Neural cell (in vitro differentiated cells): ENCODE measurements around the gene UNC5A. TPM values are rescaled to one million over a fixed set of nuclear protein-coding genes. Genes with fewer than 3 reads are reported as not detected.

Experiments used
- H2AFZ ChIP-seq: fragments of 200-600, 300-800 bp; sonication (generic), shearing (Covaris generic); 2 replicates; pipeline ENCODE4 v1.6.0; 2014; ENCODE audit warnings: low read depth, mild to moderate bottlenecking, antibody characterized with exemption, low read length, moderate library complexity
- H3F3A ChIP-seq: fragments of 200-600 bp; shearing (Covaris generic); 2 replicates; pipeline ENCODE4 v1.6.1; 2016; ENCODE audit warnings: mild to moderate bottlenecking, moderate library complexity, mixed read lengths, antibody characterized with exemption, low read length; ENCODE audit not compliant: insufficient read depth, poor library complexity, severe bottlenecking
- H3K27ac ChIP-seq: fragments of 200-600, 300-800 bp; sonication (generic), shearing (Covaris generic); 2 replicates; pipeline ENCODE4 v1.5.1; 2014; ENCODE audit warnings: mild to moderate bottlenecking, low read length, moderate library complexity
- H3K27me3 ChIP-seq: fragments of 300-800, 200-600 bp; sonication (generic), shearing (Covaris generic); 2 replicates; pipeline ENCODE4 v1.6.0; 2014; ENCODE audit warnings: mild to moderate bottlenecking, low read depth, low read length, moderate library complexity; ENCODE audit not compliant: insufficient read depth
- H3K36me3 ChIP-seq: fragments of 300-800, 200-600 bp; sonication (generic), shearing (Covaris generic); 2 replicates; pipeline ENCODE4 v1.5.1; 2014; ENCODE audit warnings: mild to moderate bottlenecking, antibody characterized with exemption, low read length, moderate library complexity; ENCODE audit not compliant: insufficient read depth
- H3K4me2 ChIP-seq: fragments of 300-800, 200-600 bp; sonication (generic), shearing (Covaris generic); 2 replicates; pipeline ENCODE4 v1.6.0; 2014; ENCODE audit warnings: mild to moderate bottlenecking, low read length
- H3K4me3 ChIP-seq: fragments of 300-800, 200-600 bp; sonication (generic), shearing (Covaris generic); 2 replicates; pipeline ENCODE4 v1.5.1; 2014; ENCODE audit warnings: mild to moderate bottlenecking, low read length, moderate library complexity
- H3K79me2 ChIP-seq: fragments of 200-600 bp; shearing (Covaris generic); replicated peaks from 2 replicates; pipeline ENCODE4 v1.6.0; 2014; ENCODE audit warnings: mild to moderate bottlenecking, low read length, moderate library complexity; ENCODE audit not compliant: insufficient read depth
- H3K9ac ChIP-seq: fragments of 300-800, 200-600 bp; sonication (generic), shearing (Covaris generic); 2 replicates; pipeline ENCODE4 v1.6.1; 2016; ENCODE audit warnings: mild to moderate bottlenecking, low read length, mixed read lengths
- H3K9me2 ChIP-seq: fragments of 200-600 bp; shearing (Covaris generic); 2 replicates; pipeline ENCODE4 v1.6.1; 2016; ENCODE audit warnings: mild to moderate bottlenecking, low read length, mixed read lengths; ENCODE audit not compliant: insufficient read depth
- H3K9me3 ChIP-seq: fragments of 200-600, 300-800 bp; sonication (generic), shearing (Covaris generic); 2 replicates; pipeline ENCODE4 v1.6.1; 2016; ENCODE audit warnings: mild to moderate bottlenecking, mixed run types, low read length, moderate library complexity, mixed read lengths
- H4K20me1 ChIP-seq: fragments of 200-600 bp; shearing (Covaris generic); 2 replicates; pipeline ENCODE4 v1.6.1; 2016; ENCODE audit warnings: mild to moderate bottlenecking, mixed run types; ENCODE audit not compliant: insufficient read depth
- CTCF ChIP-seq: fragments of 450-650 bp; IDR thresholded peaks from 2 replicates; pipeline ENCODE4 v1.5.1; 2014; ENCODE audit warnings: antibody characterized with exemption, mild to moderate bottlenecking, moderate library complexity; ENCODE audit not compliant: poor library complexity, severe bottlenecking
- EP300 ChIP-seq: fragments of 450-650 bp; conservative IDR thresholded peaks from 2 replicates; pipeline ENCODE4 v1.6.1; 2014; ENCODE audit warnings: antibody characterized with exemption, mild to moderate bottlenecking, moderate library complexity; ENCODE audit not compliant: poor library complexity, severe bottlenecking
- EZH2 ChIP-seq: fragments of 200-600, 300-800 bp; shearing (Covaris generic), sonication (generic); IDR thresholded peaks from 2 replicates; pipeline ENCODE4 v1.6.1; 2014; ENCODE audit warnings: antibody characterized with exemption, low read length, borderline replicate concordance, mild to moderate bottlenecking; ENCODE audit not compliant: insufficient read depth, poor library complexity, severe bottlenecking
- MXI1 ChIP-seq: fragments of 450-650 bp; conservative IDR thresholded peaks from 2 replicates; pipeline ENCODE4 v1.6.1; 2014; ENCODE audit warnings: antibody characterized with exemption, mild to moderate bottlenecking; ENCODE audit not compliant: poor library complexity, severe bottlenecking
- POLR2AphosphoS5 ChIP-seq: IDR thresholded peaks from 2 replicates; pipeline ENCODE4 v1.6.1; 2012
- RAD21 ChIP-seq: fragments of 450-650 bp; conservative IDR thresholded peaks from 2 replicates; pipeline ENCODE4 v1.6.1; 2014; ENCODE audit warnings: antibody characterized with exemption, mild to moderate bottlenecking, moderate library complexity
- REST ChIP-seq: IDR thresholded peaks from 2 replicates; pipeline ENCODE4 v1.6.1; 2012; ENCODE audit warnings: borderline replicate concordance
- SMC3 ChIP-seq: fragments of 450-650 bp; conservative IDR thresholded peaks from 2 replicates; pipeline ENCODE4 v1.6.1; 2014; ENCODE audit warnings: antibody characterized with exemption, mild to moderate bottlenecking, moderate library complexity; ENCODE audit not compliant: poor library complexity
- TAF1 ChIP-seq: IDR thresholded peaks from 2 replicates; pipeline ENCODE4 v1.6.1; 2012; ENCODE audit warnings: low read depth
- polyA plus RNA-seq: library from polyadenylated mRNA; depleted of rRNA; stranded (reverse); fragments of >200 nt; gene quantifications from 2 replicates; pipeline ENCODE4 v1.2.3, GENCODE V29; 2014

Gene UNC5A
- polyA plus RNA-seq, 1 donor from 2014 or later, result 2.7 TPM

- Histone ChIP-seq H3K4me2 (no peak overlapping the region), H2AFZ (no peak overlapping the region), H3K4me3 (no peak overlapping the region), H3K27me3 (no peaks in the 10 kb centered on the region), H3K79me2 (no peaks in the 10 kb centered on the region), H3K9me3 (no peaks in the 10 kb centered on the region), H3K9me2 (no peaks in the 10 kb centered on the region), H4K20me1 (no peaks in the 10 kb centered on the region), H3K36me3 (peaks cover 7% of the 10 kb centered on the region), H3F3A (no peaks in the 10 kb centered on the region), H3K9ac (no peak overlapping the region), H3K27ac (peak overlapping the region; percentile 2)
- TF ChIP-seq RAD21, result no peak
- TF ChIP-seq MXI1, result no peak
- TF ChIP-seq SMC3, result no peak
- TF ChIP-seq TAF1, result no peak
- no peak for TF ChIP-seq EP300
- TF ChIP-seq REST, result no peak
- TF ChIP-seq POLR2AphosphoS5, result no peak
- TF ChIP-seq EZH2, result no peak
- no peak for TF ChIP-seq CTCF
Measured at GRCh38 chr5:176906126-176906525, 95.8 kb downstream of the UNC5A start.

- no peaks in the 10 kb centered on the region for H3F3A ChIP-seq
- H3K36me3 ChIP-seq, result peaks cover 7% of the 10 kb centered on the region
- H3K9me2 ChIP-seq, result no peaks in the 10 kb centered on the region
- TF ChIP-seq RAD21 (no peak), EZH2 (no peak), MXI1 (no peak), TAF1 (no peak), CTCF (no peak), POLR2AphosphoS5 (no peak), EP300 (no peak)
- H3K4me2 ChIP-seq, result no peak overlapping the region
- no peaks in the 10 kb centered on the region for H3K79me2 ChIP-seq
- H3K9me3 ChIP-seq, result no peaks in the 10 kb centered on the region
- H3K27ac ChIP-seq, result peak overlapping the region; percentile 2
- H3K4me3 ChIP-seq, result no peak overlapping the region
- no peak overlapping the region for H3K9ac ChIP-seq
- H2AFZ ChIP-seq, result no peak overlapping the region
- no peaks in the 10 kb centered on the region for H4K20me1 ChIP-seq
- no peaks in the 10 kb centered on the region for H3K27me3 ChIP-seq
Measured at GRCh38 chr5:176906796-176907195, 96.4 kb downstream of the UNC5A start.
